Measurements from ENCODE around the gene MAPKAPK3. TPM values are rescaled to one million over a fixed set of nuclear protein-coding genes. Genes with fewer than 3 reads are reported as not detected.

MAPKAPK3 gene
- total RNA-seq, 6 donors from 2014 or later: 30.2 to 102 (median 70.1) TPM

DNA sequence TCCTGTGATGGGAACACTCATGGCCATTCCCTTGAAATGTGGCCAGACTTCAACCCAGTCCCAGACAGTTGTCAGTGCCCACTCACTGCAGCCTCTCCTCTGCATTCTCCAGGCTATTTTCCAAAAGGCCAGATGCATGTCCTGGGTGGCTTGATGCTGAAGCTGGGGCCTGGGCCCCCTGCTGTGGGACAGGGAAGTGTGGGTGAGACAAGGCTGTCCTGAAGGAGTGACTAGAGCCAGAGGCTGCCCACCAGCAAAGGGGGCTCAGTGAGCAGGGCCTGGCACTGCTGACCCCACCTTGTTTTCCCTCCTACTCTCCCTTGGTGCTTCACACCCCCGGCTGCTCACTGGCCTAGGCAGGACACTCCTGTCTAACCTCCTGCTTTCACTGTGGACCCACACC is 17.2 kb upstream of the MAPKAPK3 start:
- H3K27ac ChIP-seq: peak overlapping the region; percentile 94 to 96 (median 95)
- no peak overlapping the region for H3K4me3 ChIP-seq
- 59 to 80% methylated on average over 1 of the region's 1 CpG for WGBS, 2 donors
- ATAC-seq (ENCODE audit: low FRiP score in 2 of 2): no peak
- H3K36me3 ChIP-seq: peaks cover 0 to 9% (median 4%) of the 10 kb centered on the region in 4 donors
- H3K27me3 ChIP-seq: no peaks in the 10 kb centered on the region
- TF ChIP-seq EP300 (IDR thresholded peaks at IDR 0.05) (no peak), POLR2A (IDR thresholded peaks at IDR 0.05) (no peak), POLR2AphosphoS5 (IDR thresholded peaks at IDR 0.05) (no peak)
- TF ChIP-seq, protein P1, sequence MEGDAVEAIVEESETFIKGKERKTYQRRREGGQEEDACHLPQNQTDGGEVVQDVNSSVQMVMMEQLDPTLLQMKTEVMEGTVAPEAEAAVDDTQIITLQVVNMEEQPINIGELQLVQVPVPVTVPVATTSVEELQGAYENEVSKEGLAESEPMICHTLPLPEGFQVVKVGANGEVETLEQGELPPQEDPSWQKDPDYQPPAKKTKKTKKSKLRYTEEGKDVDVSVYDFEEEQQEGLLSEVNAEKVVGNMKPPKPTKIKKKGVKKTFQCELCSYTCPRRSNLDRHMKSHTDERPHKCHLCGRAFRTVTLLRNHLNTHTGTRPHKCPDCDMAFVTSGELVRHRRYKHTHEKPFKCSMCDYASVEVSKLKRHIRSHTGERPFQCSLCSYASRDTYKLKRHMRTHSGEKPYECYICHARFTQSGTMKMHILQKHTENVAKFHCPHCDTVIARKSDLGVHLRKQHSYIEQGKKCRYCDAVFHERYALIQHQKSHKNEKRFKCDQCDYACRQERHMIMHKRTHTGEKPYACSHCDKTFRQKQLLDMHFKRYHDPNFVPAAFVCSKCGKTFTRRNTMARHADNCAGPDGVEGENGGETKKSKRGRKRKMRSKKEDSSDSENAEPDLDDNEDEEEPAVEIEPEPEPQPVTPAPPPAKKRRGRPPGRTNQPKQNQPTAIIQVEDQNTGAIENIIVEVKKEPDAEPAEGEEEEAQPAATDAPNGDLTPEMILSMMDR (IDR thresholded peaks at IDR 0.05): no peak
- H3K9me3 ChIP-seq: no peaks in the 10 kb centered on the region
- no peak for DNase-seq
- peaks cover 51 to 59% (median 57%) of the 10 kb centered on the region in 4 donors for H3K4me1 ChIP-seq

DNA sequence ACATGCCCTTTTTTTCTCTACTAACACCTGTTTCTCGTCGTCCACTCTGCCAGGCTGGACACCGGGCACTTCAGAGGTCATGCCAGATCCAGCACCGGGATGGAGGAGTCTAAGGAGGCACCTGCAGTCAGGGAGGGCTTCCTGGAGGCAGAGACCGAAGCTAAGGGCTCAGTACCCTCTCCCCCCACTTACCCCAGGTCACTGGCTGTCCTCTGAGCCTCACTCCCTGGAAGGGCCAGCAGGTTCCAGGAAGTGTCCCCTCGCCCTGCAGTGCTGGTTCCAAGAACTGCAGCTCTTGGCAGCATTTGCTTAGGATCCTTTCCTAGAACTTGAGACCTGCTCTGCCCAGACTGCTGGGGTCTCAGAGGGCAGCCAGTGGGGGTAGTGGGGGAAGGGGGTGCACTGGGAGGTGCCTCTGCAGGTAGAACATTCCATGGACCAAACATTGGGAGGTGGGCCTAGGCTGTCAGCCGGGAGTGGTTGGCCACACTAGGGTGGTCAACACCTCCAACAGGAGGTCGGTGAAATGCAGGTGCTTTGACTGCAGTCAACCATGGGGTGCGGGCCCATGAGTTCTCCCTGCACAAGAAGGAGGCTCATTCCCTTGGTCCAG is 16.7 kb upstream of the MAPKAPK3 start:
- H3K4me1 ChIP-seq: peaks cover 57 to 63% (median 62%) of the 10 kb centered on the region in 4 donors
- no peak for ATAC-seq (ENCODE audit: low FRiP score in 2 of 2)
- peaks cover 0 to 14% (median 5%) of the 10 kb centered on the region in 4 donors for H3K36me3 ChIP-seq
- H3K27ac ChIP-seq: peak overlapping the region; percentile 94 to 96 (median 95)
- no peaks in the 10 kb centered on the region for H3K9me3 ChIP-seq
- H3K4me3 ChIP-seq: no peak overlapping the region
- no peaks in the 10 kb centered on the region for H3K27me3 ChIP-seq
- no peak for TF ChIP-seq POLR2A (IDR thresholded peaks at IDR 0.05)
- TF ChIP-seq POLR2AphosphoS5 (IDR thresholded peaks at IDR 0.05): peak in 1 of 2 donors; percentile 26
- TF ChIP-seq, protein P1 (IDR thresholded peaks at IDR 0.05): peak in 1 of 6 experiments; percentile 4
- peak in 2 of 4 donors; percentile 45 to 50 for TF ChIP-seq EP300 (IDR thresholded peaks at IDR 0.05)
- no peak for DNase-seq
- WGBS, 2 donors: 54 to 67% methylated on average over 6 to 9 of the region's 9 CpGs

DNA sequence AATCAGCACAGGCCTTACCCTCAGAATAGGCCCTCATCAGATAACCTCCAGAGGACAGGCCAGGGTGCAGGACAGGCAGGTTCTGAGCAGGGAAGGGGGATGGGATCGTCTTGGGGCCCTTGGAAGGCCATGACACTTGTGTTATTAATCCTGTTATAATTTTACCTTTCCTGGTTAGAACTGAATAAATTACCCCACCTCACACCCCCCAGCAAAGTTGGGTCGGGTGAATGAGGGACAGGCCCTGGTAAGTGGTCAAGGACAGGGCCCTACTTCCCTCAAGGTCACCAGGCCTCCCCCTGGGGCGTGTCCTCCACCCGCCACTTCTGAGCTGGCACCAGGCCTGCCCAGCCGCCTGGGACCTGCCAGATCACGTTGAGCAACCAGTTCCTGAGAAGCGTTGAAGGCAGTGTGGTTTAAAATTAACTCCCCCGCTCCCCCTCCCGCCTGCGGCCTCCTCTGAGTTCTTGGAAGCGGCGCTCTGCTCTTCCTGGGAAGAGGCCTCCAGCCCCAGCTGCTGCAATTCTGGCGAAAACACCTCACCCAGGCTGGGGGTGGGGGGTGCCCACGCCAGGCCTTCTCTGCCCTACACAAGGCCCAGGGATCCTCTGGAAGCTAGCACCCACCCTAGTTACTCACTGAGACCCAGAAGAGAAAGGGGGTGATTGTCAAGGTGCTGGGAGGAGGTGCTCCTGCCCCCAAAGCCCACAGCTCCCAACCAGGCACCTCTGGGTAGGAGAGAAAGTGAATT is 15.9 kb upstream of the MAPKAPK3 start:
- H3K4me1 ChIP-seq: peaks cover 64 to 71% (median 70%) of the 10 kb centered on the region in 4 donors
- DNase-seq (peak; percentile 96 to 98), ATAC-seq (ENCODE audit: low FRiP score in 2 of 2) (peak; percentile 87 to 89)
- H3K9me3 ChIP-seq: no peaks in the 10 kb centered on the region
- H3K4me3 ChIP-seq: peak overlapping the region in 1 of 4 donors; percentile 21
- no peaks in the 10 kb centered on the region for H3K27me3 ChIP-seq
- no peak for TF ChIP-seq POLR2A (IDR thresholded peaks at IDR 0.05)
- TF ChIP-seq EP300 (IDR thresholded peaks at IDR 0.05): peak; percentile 68 to 97 (median 74)
- TF ChIP-seq POLR2AphosphoS5 (IDR thresholded peaks at IDR 0.05): peak; percentile 94
- TF ChIP-seq, protein P1 (IDR thresholded peaks at IDR 0.05): no peak
- WGBS, 2 donors: 2% methylated on average over 14 of the region's 14 CpGs
- H3K36me3 ChIP-seq: peaks cover 0 to 22% (median 5%) of the 10 kb centered on the region in 4 donors
- peak overlapping the region; percentile 94 to 96 (median 95) for H3K27ac ChIP-seq

DNA sequence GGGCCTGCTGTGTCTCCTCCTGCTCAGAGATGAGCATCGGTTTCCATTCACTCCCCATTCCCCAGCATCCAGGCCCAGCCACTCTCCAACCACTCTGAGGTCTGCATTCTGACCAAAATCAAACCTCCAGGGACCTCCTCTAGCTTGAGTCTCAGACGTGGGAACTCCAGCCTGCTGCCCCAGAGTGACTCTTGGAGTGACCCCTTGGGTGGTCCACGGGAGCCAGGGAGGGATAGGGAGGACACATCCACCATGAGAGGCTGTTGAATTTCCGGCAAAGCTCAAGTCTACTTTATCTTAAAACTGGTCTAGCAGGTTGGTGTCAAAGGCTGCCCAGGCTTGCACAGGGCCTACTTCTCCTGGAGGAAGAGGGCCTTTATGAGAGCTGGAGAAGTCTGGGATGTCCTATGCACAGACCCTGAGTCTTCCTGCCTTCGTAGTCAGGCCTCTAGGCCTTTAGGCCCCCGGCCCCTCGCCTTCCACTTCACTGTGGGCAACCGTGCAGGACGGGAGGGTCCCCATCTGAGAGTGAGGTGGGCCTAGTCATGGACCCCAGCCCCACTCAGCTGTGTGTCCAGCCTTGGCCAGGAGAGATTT is 14.3 kb upstream of the MAPKAPK3 start:
- DNase-seq: no peak
- H3K4me3 ChIP-seq: no peak overlapping the region
- no peaks in the 10 kb centered on the region for H3K27me3 ChIP-seq
- TF ChIP-seq POLR2A (IDR thresholded peaks at IDR 0.05) (no peak), POLR2AphosphoS5 (IDR thresholded peaks at IDR 0.05) (no peak), EP300 (IDR thresholded peaks at IDR 0.05) (peak in 1 of 4 donors; percentile 10)
- H3K9me3 ChIP-seq: no peaks in the 10 kb centered on the region
- peaks cover 78 to 88% (median 86%) of the 10 kb centered on the region in 4 donors for H3K4me1 ChIP-seq
- H3K27ac ChIP-seq: peak overlapping the region; percentile 94 to 96 (median 95)
- H3K36me3 ChIP-seq: peaks cover 0 to 38% (median 20%) of the 10 kb centered on the region in 4 donors
- ATAC-seq (ENCODE audit: low FRiP score in 2 of 2): no peak
- 56 to 61% methylated on average over 3 to 9 of the region's 9 CpGs for WGBS, 2 donors

Measured in upper lobe of left lung (tissue), 6 donors.